Dermis microvascular lymphatic vessel endothelial cell (primary cell): ENCODE results near the gene ZNF280B. TPM values are rescaled to one million over a fixed set of nuclear protein-coding genes. Genes with fewer than 3 reads are reported as not detected.
"Not testable (repeated sequence)": the region's sequence is repeated elsewhere in the genome, so short reads cannot be mapped to it uniquely, and the experiment has no call there.

Source experiments
- DNase-seq, 2 donors: peaks; one replicate each; pipeline versions ENCODE4 v3.0.0 to v3.0.0-alpha.2; 2010; ENCODE audit warnings: low read depth in 2 of 2
- total RNA-seq: library from RNA; depleted of rRNA; stranded (reverse); fragments of >200 nt; gene quantifications from 2 replicates; pipeline ENCODE4 v1.2.1, GENCODE V29; 2014

ZNF280B gene
- total RNA-seq, 1 donor from 2014 or later, result 0.26 TPM

- no peak for DNase-seq
These were observed 43.9 kb downstream of the ZNF280B start for GRCh38 chr22:22464541-22465054.

GRCh38 chr22:22463855-22464540 lies 44.5 kb downstream of the ZNF280B start:
- peak; percentile 18 to 65 for DNase-seq

GRCh38 chr22:22462813-22463567 lies 45.6 kb downstream of the ZNF280B start:
- DNase-seq, result peak in 1 of 2 donors; percentile 8

- no peak for DNase-seq
These were observed 47.0 kb downstream of the ZNF280B start for GRCh38 chr22:22461583-22461982.

GRCh38 chr22:22461111-22461510 lies 47.4 kb downstream of the ZNF280B start:
- no peak for DNase-seq

GRCh38 chr22:22460635-22461034 lies 47.9 kb downstream of the ZNF280B start:
- peak in 1 of 2 donors; percentile 23 for DNase-seq

GRCh38 chr22:22460060-22460459 lies 48.5 kb downstream of the ZNF280B start:
- no peak for DNase-seq

- peak in 1 of 2 donors; percentile 7 for DNase-seq
These were observed 49.5 kb downstream of the ZNF280B start for GRCh38 chr22:22458896-22459588.

- DNase-seq, result no peak
These were observed 50.2 kb downstream of the ZNF280B start for GRCh38 chr22:22458387-22458786.

- no peak for DNase-seq
These were observed 53.5 kb downstream of the ZNF280B start for GRCh38 chr22:22454997-22455396.

GRCh38 chr22:22452996-22453686 lies 55.4 kb downstream of the ZNF280B start:
- DNase-seq, result no peak

GRCh38 chr22:22452211-22452610 lies 56.3 kb downstream of the ZNF280B start:
- no peak for DNase-seq

GRCh38 chr22:22450343-22450839 lies 58.2 kb downstream of the ZNF280B start:
- no peak for DNase-seq

GRCh38 chr22:22449819-22450218 lies 58.7 kb downstream of the ZNF280B start:
- DNase-seq, result no peak

GRCh38 chr22:22446517-22446916 lies 62.0 kb downstream of the ZNF280B start:
- DNase-seq, result no peak

GRCh38 chr22:22444007-22444589 lies 64.4 kb downstream of the ZNF280B start:
- DNase-seq, result not testable (repeated sequence)

- DNase-seq, result no peak
These were observed 65.4 kb downstream of the ZNF280B start for GRCh38 chr22:22442928-22443709.

- DNase-seq, result not testable (repeated sequence)
These were observed 66.9 kb downstream of the ZNF280B start for GRCh38 chr22:22441626-22442025.

- no peak for DNase-seq
These were observed 68.4 kb downstream of the ZNF280B start for GRCh38 chr22:22440188-22440587.
